Upper lobe of left lung (tissue), 6 donors: ENCODE results near the gene TXNRD2. TPM values are rescaled to one million over a fixed set of nuclear protein-coding genes. Genes with fewer than 3 reads are reported as not detected.

Experiments
- ATAC-seq, 2 donors: fragments of 200-7000 bp; cut with Tn5 transposase; one replicate each; pipeline ENCODE4 v1.9.1; 2022; ENCODE audit warnings: mild to moderate bottlenecking in 2 of 2, moderate library complexity in 2 of 2; ENCODE audit not compliant: low FRiP score in 2 of 2
- DNase-seq, 2 donors: peaks; one replicate each; pipeline ENCODE4 v3.0.0-alpha.2; 2019 to 2020
- H3K27ac ChIP-seq, 4 donors: fragments of 200-600 bp; sonication (generic); one replicate each; pipeline ENCODE4 v1.5.1; 2016 to 2019
- H3K27me3 ChIP-seq, 4 donors: fragments of 200-600 bp; sonication (generic); one replicate each; pipeline ENCODE4 v1.5.1; 2017 to 2019
- H3K36me3 ChIP-seq, 4 donors: fragments of 200-600 bp; sonication (generic); one replicate each; pipeline ENCODE4 v1.5.1; 2016 to 2019
- H3K4me1 ChIP-seq, 4 donors: fragments of 200-600 bp; sonication (generic); one replicate each; pipeline ENCODE4 v1.5.1; 2018 to 2019
- H3K4me3 ChIP-seq, 4 donors: fragments of 200-600 bp; sonication (generic); one replicate each; pipeline ENCODE4 v1.5.1; 2017 to 2019; ENCODE audit warnings: mild to moderate bottlenecking in 2 of 4, moderate library complexity in 1 of 4
- H3K9me3 ChIP-seq, 4 donors: fragments of 200-600 bp; sonication (generic); one replicate each; pipeline ENCODE4 v1.5.1; 2018 to 2019
- EP300 ChIP-seq, 4 donors: sonication (generic); formaldehyde crosslinking; IDR thresholded peaks; one replicate each; pipeline ENCODE4 v1.5.1; 2017; ENCODE audit warnings: antibody characterized with exemption in 4 of 4, control low read depth in 2 of 4
- POLR2A ChIP-seq, 4 donors: fragments of 450-650 bp; IDR thresholded peaks; one replicate each; pipeline ENCODE4 v1.5.1; 2016 to 2017; ENCODE audit warnings: antibody characterized with exemption in 4 of 4, mild to moderate bottlenecking in 2 of 4
- POLR2AphosphoS5 ChIP-seq, 2 donors: sonication (generic); formaldehyde crosslinking; IDR thresholded peaks; one replicate each; pipeline ENCODE4 v1.5.1; 2017; ENCODE audit warnings: antibody characterized with exemption in 2 of 2
- WGBS, 2 donors: methylation state at CpG; one replicate each; pipeline ENCODE4 v1.1.5; 2017 to 2018; 5-methylcytosine and 5-hydroxymethylcytosine counted together
- total RNA-seq, 6 donors: library from RNA; depleted of rRNA in 4 of 6; stranded (reverse); fragments of >200 nt in 4 of 6; gene quantifications; one replicate each; pipeline versions ENCODE4 v1.1.0 to v1.2.1, GENCODE V29; 2016 to 2021
- TF ChIP-seq, protein P1 (sequence below), 6 experiments: fragments of 450-650 bp in 4 of 6; fragments of 200-600 bp in 2 of 6; sonication (generic) in 2 of 6; IDR thresholded peaks; one replicate each; pipeline ENCODE4 v1.5.1; 2016 to 2019; ENCODE audit warnings: antibody characterized with exemption in 6 of 6
- donor health status: DM: no; HTN: no; CAD: no; lungs with moderate emphysema.
- donor health status: DM: no; HTN: yes; CAD: no; lungs with severe emphysema.

The TXNRD2 gene
- total RNA-seq, 6 donors from 2014 or later: 29.6 to 78.6 (median 49.3) TPM

- Histone ChIP-seq H3K4me3 (peak overlapping the region in 3 of 4 donors; percentile 11 to 40 (median 29)), H3K9me3 (no peaks in the 10 kb centered on the region), H3K27me3 (no peaks in the 10 kb centered on the region), H3K36me3 (peaks cover 0 to 2% (median under 1%) of the 10 kb centered on the region in 4 donors), H3K27ac (peak overlapping the region in 3 of 4 donors; percentile 37 to 58 (median 46)), H3K4me1 (peaks cover 21 to 48% (median 39%) of the 10 kb centered on the region in 4 donors)
- peak in 1 of 2 donors; percentile 14 for ATAC-seq
- TF ChIP-seq EP300 (IDR thresholded peaks at IDR 0.05) (no peak), POLR2AphosphoS5 (IDR thresholded peaks at IDR 0.05) (no peak), POLR2A (IDR thresholded peaks at IDR 0.05) (no peak)
- TF ChIP-seq, protein P1, sequence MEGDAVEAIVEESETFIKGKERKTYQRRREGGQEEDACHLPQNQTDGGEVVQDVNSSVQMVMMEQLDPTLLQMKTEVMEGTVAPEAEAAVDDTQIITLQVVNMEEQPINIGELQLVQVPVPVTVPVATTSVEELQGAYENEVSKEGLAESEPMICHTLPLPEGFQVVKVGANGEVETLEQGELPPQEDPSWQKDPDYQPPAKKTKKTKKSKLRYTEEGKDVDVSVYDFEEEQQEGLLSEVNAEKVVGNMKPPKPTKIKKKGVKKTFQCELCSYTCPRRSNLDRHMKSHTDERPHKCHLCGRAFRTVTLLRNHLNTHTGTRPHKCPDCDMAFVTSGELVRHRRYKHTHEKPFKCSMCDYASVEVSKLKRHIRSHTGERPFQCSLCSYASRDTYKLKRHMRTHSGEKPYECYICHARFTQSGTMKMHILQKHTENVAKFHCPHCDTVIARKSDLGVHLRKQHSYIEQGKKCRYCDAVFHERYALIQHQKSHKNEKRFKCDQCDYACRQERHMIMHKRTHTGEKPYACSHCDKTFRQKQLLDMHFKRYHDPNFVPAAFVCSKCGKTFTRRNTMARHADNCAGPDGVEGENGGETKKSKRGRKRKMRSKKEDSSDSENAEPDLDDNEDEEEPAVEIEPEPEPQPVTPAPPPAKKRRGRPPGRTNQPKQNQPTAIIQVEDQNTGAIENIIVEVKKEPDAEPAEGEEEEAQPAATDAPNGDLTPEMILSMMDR (IDR thresholded peaks at IDR 0.05): no peak
- 82 to 84% methylated on average over 19 of the region's 19 CpGs for WGBS, 2 donors
- no peak for DNase-seq
Observed at GRCh38 chr22:19958083-19959042, 16.7 kb upstream of the TXNRD2 start.

GRCh38 chr22:19957445-19957844 lies 15.8 kb upstream of the TXNRD2 start:
- ATAC-seq (no peak), DNase-seq (no peak)
- no peaks in the 10 kb centered on the region for H3K27me3 ChIP-seq
- no peak for TF ChIP-seq POLR2AphosphoS5 (IDR thresholded peaks at IDR 0.05)
- no peak for TF ChIP-seq EP300 (IDR thresholded peaks at IDR 0.05)
- no peak for TF ChIP-seq POLR2A (IDR thresholded peaks at IDR 0.05)
- TF ChIP-seq, protein P1 (IDR thresholded peaks at IDR 0.05): no peak
- H3K4me3 ChIP-seq: no peak overlapping the region
- no peaks in the 10 kb centered on the region for H3K9me3 ChIP-seq
- WGBS, 2 donors: 87 to 94% methylated on average over 7 to 9 of the region's 9 CpGs
- peak overlapping the region in 2 of 4 donors; percentile 8 to 10 for H3K27ac ChIP-seq
- H3K36me3 ChIP-seq: no peaks in the 10 kb centered on the region
- peaks cover 24 to 46% (median 38%) of the 10 kb centered on the region in 4 donors for H3K4me1 ChIP-seq

GRCh38 chr22:19955241-19956128 lies 13.9 kb upstream of the TXNRD2 start:
- peak overlapping the region in 2 of 4 donors; percentile 41 to 44 for H3K27ac ChIP-seq
- no peak overlapping the region for H3K4me3 ChIP-seq
- no peaks in the 10 kb centered on the region for H3K27me3 ChIP-seq
- peaks cover 0 to 3% (median 0%) of the 10 kb centered on the region in 4 donors for H3K36me3 ChIP-seq
- no peak for DNase-seq
- TF ChIP-seq, protein P1 (IDR thresholded peaks at IDR 0.05): no peak
- TF ChIP-seq POLR2AphosphoS5 (IDR thresholded peaks at IDR 0.05): peak in 1 of 2 donors; percentile 9
- 68 to 70% methylated on average over 19 of the region's 19 CpGs for whole genome bisulfite sequencing, 2 donors
- ATAC-seq: no peak
- peaks cover 23 to 33% (median 29%) of the 10 kb centered on the region in 4 donors for H3K4me1 ChIP-seq
- no peaks in the 10 kb centered on the region for H3K9me3 ChIP-seq

GRCh38 chr22:19951346-19951745 lies 9.7 kb upstream of the TXNRD2 start:
- Histone ChIP-seq H3K4me1 (peaks cover 20 to 31% (median 25%) of the 10 kb centered on the region in 4 donors), H3K27ac (peak overlapping the region in 1 of 4 donors; percentile 35), H3K9me3 (no peaks in the 10 kb centered on the region), H3K27me3 (no peaks in the 10 kb centered on the region), H3K36me3 (peaks cover 0 to 3% (median 0%) of the 10 kb centered on the region in 4 donors), H3K4me3 (no peak overlapping the region)
- TF ChIP-seq POLR2A (IDR thresholded peaks at IDR 0.05): no peak
- no peak for TF ChIP-seq EP300 (IDR thresholded peaks at IDR 0.05)
- TF ChIP-seq, protein P1 (IDR thresholded peaks at IDR 0.05): no peak
- no peak for TF ChIP-seq POLR2AphosphoS5 (IDR thresholded peaks at IDR 0.05)
- WGBS, 2 donors: 85 to 88% methylated on average over 13 of the region's 13 CpGs
- ATAC-seq: no peak
- no peak for DNase-seq
